Measurements from ENCODE around the gene FLVCR2.

- no peak for TF ChIP-seq CTCF (IDR thresholded peaks at IDR 0.05 in 4 of 5, conservative IDR thresholded peaks at IDR 0.05 in 1 of 5)
- no peak for TF ChIP-seq POLR2A (IDR thresholded peaks at IDR 0.05)
These were observed 30.7 kb downstream of the FLVCR2 start for GRCh38 chr14:75609116-75609515.

Measured in gastrocnemius medialis (tissue), 4 donors.